ENCODE results near the gene METTL25B. TPM values are rescaled to one million over a fixed set of nuclear protein-coding genes. Genes with fewer than 3 reads are reported as not detected.

Gene METTL25B
- total and polyA plus RNA-seq, 2 of the 13 experiments (the other 11 are each of a cell fraction or from before 2014, with no cell fraction given) = 11.9 to 24.0 TPM

DNA sequence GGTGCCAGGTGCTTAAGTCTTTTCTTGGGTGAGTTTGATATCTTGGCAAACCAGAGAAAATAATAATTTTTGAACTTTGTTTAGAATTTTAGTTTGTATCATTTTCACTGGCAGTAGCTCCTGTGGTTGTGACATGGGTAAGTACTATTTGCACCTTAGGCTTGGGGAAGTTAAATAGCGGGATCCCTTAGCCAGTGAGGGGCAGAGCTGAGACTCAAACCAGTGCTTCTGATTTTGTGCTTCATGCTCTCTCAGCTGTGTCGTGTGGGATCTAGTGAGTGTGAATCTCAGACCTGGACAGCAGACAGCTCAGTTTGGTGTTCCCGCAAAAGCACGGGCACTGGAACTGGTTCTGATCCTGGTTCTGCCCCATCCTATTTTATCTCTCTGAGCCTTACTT is 48.7 kb downstream of the METTL25B start:
- POLR2A ChIA-PET = interaction anchor here (1.7 kb wide), 1 partner anchor 10 kb away, joined by 4 read pairs; the partner anchor contains the start of gene PRCC
- no peak for FAIRE-seq

More for the DNA sequence above, 48.7 kb downstream of the METTL25B start:
- no peaks in the 10 kb centered on the region for H3K9me3 ChIP-seq (ENCODE audit: low read length)
- intact Hi-C loops (cut with micrococcal nuclease; ENCODE audit: unreplicated experiment) = no loop called here
- TF ChIP-seq ZNF160 (CRISPR knock-in tag; IDR thresholded peaks at IDR 0.05) (no peak), ZNF709 (CRISPR knock-in tag; IDR thresholded peaks at IDR 0.05) (no peak), ZNF776 (CRISPR knock-in tag; IDR thresholded peaks at IDR 0.05) (no peak), HDAC6 (IDR thresholded peaks at IDR 0.05; ENCODE audit: low read depth, low read length) (no peak), NKX3-1 (CRISPR knock-in tag; IDR thresholded peaks at IDR 0.05) (no peak)
- TF ChIP-seq, protein P1, sequence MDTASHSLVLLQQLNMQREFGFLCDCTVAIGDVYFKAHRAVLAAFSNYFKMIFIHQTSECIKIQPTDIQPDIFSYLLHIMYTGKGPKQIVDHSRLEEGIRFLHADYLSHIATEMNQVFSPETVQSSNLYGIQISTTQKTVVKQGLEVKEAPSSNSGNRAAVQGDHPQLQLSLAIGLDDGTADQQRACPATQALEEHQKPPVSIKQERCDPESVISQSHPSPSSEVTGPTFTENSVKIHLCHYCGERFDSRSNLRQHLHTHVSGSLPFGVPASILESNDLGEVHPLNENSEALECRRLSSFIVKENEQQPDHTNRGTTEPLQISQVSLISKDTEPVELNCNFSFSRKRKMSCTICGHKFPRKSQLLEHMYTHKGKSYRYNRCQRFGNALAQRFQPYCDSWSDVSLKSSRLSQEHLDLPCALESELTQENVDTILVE (CRISPR knock-in tag; IDR thresholded peaks at IDR 0.05) = no peak
- TF ChIP-seq, protein P2, sequence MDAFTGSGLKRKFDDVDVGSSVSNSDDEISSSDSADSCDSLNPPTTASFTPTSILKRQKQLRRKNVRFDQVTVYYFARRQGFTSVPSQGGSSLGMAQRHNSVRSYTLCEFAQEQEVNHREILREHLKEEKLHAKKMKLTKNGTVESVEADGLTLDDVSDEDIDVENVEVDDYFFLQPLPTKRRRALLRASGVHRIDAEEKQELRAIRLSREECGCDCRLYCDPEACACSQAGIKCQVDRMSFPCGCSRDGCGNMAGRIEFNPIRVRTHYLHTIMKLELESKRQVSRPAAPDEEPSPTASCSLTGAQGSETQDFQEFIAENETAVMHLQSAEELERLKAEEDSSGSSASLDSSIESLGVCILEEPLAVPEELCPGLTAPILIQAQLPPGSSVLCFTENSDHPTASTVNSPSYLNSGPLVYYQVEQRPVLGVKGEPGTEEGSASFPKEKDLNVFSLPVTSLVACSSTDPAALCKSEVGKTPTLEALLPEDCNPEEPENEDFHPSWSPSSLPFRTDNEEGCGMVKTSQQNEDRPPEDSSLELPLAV (CRISPR knock-in tag; conservative IDR thresholded peaks at IDR 0.05; ENCODE audit: low read depth) = no peak
- TF ChIP-seq, protein P3, sequence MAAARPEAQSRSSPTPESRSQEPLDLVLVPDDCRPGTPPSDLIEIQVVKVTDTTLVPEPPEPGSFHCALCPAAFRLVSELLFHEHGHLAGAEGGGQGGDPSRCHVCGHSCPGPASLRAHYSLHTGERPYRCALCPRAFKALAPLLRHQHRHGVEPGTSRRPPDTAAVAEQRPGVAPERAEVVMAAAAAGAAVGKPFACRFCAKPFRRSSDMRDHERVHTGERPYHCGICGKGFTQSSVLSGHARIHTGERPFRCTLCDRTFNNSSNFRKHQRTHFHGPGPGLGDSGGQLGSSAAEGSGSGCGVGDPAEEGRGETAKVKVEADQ (CRISPR knock-in tag; IDR thresholded peaks at IDR 0.05; ENCODE audit: borderline replicate concordance) = no peak
- no peak overlapping the region for H2AFZ ChIP-seq (ENCODE audit: low read length)
- DNase-seq (ENCODE audit: low spot score) (no peak), ATAC-seq (no peak)
- peaks cover 14% of the 10 kb centered on the region for H3K4me1 ChIP-seq (ENCODE audit: insufficient read depth, low read length)
- no peaks in the 10 kb centered on the region for H3K27me3 ChIP-seq (ENCODE audit: control insufficient read depth in 1 of 2, insufficient read depth in 2 of 2, low read length in 2 of 2)
- H3K9ac ChIP-seq (ENCODE audit: insufficient read depth, low read depth, low read length) = no peak overlapping the region
- H3K4me2 ChIP-seq (ENCODE audit: low read depth, low read length) = no peak overlapping the region
- CTCF ChIA-PET (ENCODE audit: low intra/inter-chr PET ratio, low total read pairs) = no interaction called here
- H3K36me3 ChIP-seq (replicated peaks in 1 of 2; ENCODE audit: control insufficient read depth in 1 of 2, insufficient read depth in 2 of 2, low read length in 2 of 2) = peaks cover 8 to 38% of the 10 kb centered on the region in 2 experiments; a peak in 4 of 5 replicates
- H3K4me3 ChIP-seq (replicated peaks in 1 of 3; ENCODE audit: insufficient read depth in 1 of 3, low read depth in 2 of 3, low read length in 3 of 3) = no peak overlapping the region
- peaks cover 68% of the 10 kb centered on the region for H3K79me2 ChIP-seq (ENCODE audit: insufficient read depth, low read length)
- BruUV-seq (replicated peaks) = no TSS peak
- H4K20me1 ChIP-seq (ENCODE audit: insufficient read depth, low read length) = 0 out of 2 replicates have a peak, but pooled peaks cover 2% of the 10 kb centered on the region
- no peak overlapping the region for H3K27ac ChIP-seq (ENCODE audit: extremely low read length, insufficient read depth, low read length)
- 94% methylated on average over 4 of the region's 4 CpGs for WGBS (ENCODE audit: low lambda C conversion rate)
- in situ Hi-C loops (cut with HindIII; ENCODE audit: extremely low pct_ligation_motif_present, low pct_unique_long_range_greater_than_20kb) = no loop called here

Data from HepG2 (cell line).